Measurements from ENCODE around the gene SUZ12. TPM values are rescaled to one million over a fixed set of nuclear protein-coding genes. Genes with fewer than 3 reads are reported as not detected.
"Not testable (repeated sequence)": the region's sequence is repeated elsewhere in the genome, so short reads cannot be mapped to it uniquely, and the experiment has no call there.

SUZ12 gene
- total RNA-seq, 2 donors from 2014 or later, result 32.6 to 41.7 TPM

DNA sequence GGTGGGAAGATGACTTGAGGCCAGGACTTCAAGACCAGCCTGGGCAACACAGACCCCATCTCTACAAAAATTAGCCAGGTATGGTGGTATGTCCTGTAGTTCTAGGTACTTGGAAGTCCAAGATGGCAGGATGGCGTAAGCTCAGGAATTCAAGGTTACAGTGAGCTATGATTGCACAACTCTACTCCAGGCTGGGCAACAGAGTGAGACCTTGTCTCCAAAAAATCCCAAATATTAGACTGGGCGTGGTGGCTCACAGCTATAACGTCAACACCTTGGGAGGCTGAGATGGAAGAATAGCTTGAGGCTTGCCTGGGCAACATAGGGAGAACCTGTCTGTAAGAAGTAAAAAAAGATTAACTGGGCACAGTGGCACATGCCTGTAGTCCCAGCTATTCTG lies 30.8 kb downstream of the SUZ12 start:
- Mint-ChIP-seq H3K27me3 (ENCODE audit: insufficient read depth) (no peaks in the 10 kb centered on the region), H3K27ac (no peak overlapping the region), H3K4me3 (no peak overlapping the region), H3K4me1 (no peaks in the 10 kb centered on the region), H3K9me3 (no peaks in the 10 kb centered on the region), H3K36me3 (ENCODE audit: low read depth) (peaks cover 47% of the 10 kb centered on the region)
- Histone ChIP-seq H3K9me3 (ENCODE audit: control insufficient read depth, low read length) (no peaks in the 10 kb centered on the region), H3K36me3 (ENCODE audit: control insufficient read depth, insufficient read depth, low read length) (peaks cover 32% of the 10 kb centered on the region), H3K27ac (ENCODE audit: low read depth, low read length) (no peak overlapping the region), H3K4me3 (ENCODE audit: low read length) (no peak overlapping the region), H3K9ac (ENCODE audit: extremely low read depth, low read length, poor library complexity, severe bottlenecking) (no peak overlapping the region), H3K27me3 (ENCODE audit: control insufficient read depth, insufficient read depth, low read length, poor library complexity, severe bottlenecking) (no peaks in the 10 kb centered on the region), H3K4me1 (ENCODE audit: control insufficient read depth, insufficient read depth, low read length) (no peaks in the 10 kb centered on the region)
- no peak for DNase-seq
- 89 to 96% methylated on average over 3 of the region's 3 CpGs for WGBS, 2 experiments (ENCODE audit: insufficient coverage in 1 of 2, insufficient read length in 1 of 2)
- no peak for TF ChIP-seq CTCF (conservative IDR thresholded peaks at IDR 0.05)

GRCh38 chr17:31970416-31970815 lies 33.6 kb downstream of the SUZ12 start:
- peaks cover 44% of the 10 kb centered on the region for H3K36me3 Mint-ChIP-seq (ENCODE audit: low read depth)
- not testable (repeated sequence) for H3K27ac ChIP-seq (ENCODE audit: low read depth, low read length); H3K4me1 ChIP-seq (ENCODE audit: control insufficient read depth, insufficient read depth, low read length); H3K9me3 Mint-ChIP-seq; H3K4me1 Mint-ChIP-seq; H3K9me3 ChIP-seq (ENCODE audit: control insufficient read depth, low read length); H3K4me3 ChIP-seq (ENCODE audit: low read length); DNase-seq; H3K9ac ChIP-seq (ENCODE audit: extremely low read depth, low read length, poor library complexity, severe bottlenecking); H3K27ac Mint-ChIP-seq; H3K4me3 Mint-ChIP-seq; H3K27me3 Mint-ChIP-seq (ENCODE audit: insufficient read depth); H3K27me3 ChIP-seq (ENCODE audit: control insufficient read depth, insufficient read depth, low read length, poor library complexity, severe bottlenecking)
- H3K36me3 ChIP-seq (ENCODE audit: control insufficient read depth, insufficient read depth, low read length), result peaks cover 33% of the 10 kb centered on the region
- 77 to 80% methylated on average over 1 to 5 of the region's 5 CpGs for WGBS, 2 experiments (ENCODE audit: insufficient coverage in 1 of 2, insufficient read length in 1 of 2)

- not testable (repeated sequence) for H3K9ac ChIP-seq (ENCODE audit: extremely low read depth, low read length, poor library complexity, severe bottlenecking); H3K4me3 ChIP-seq (ENCODE audit: low read length); H3K27ac ChIP-seq (ENCODE audit: low read depth, low read length); H3K27me3 ChIP-seq (ENCODE audit: control insufficient read depth, insufficient read depth, low read length, poor library complexity, severe bottlenecking); DNase-seq; H3K4me1 Mint-ChIP-seq; H3K9me3 Mint-ChIP-seq; H3K27ac Mint-ChIP-seq; H3K9me3 ChIP-seq (ENCODE audit: control insufficient read depth, low read length); H3K4me1 ChIP-seq (ENCODE audit: control insufficient read depth, insufficient read depth, low read length); H3K27me3 Mint-ChIP-seq (ENCODE audit: insufficient read depth); H3K4me3 Mint-ChIP-seq
- peaks cover 28% of the 10 kb centered on the region for H3K36me3 ChIP-seq (ENCODE audit: control insufficient read depth, insufficient read depth, low read length)
- peaks cover 32% of the 10 kb centered on the region for H3K36me3 Mint-ChIP-seq (ENCODE audit: low read depth)
- WGBS, 2 experiments (ENCODE audit: insufficient coverage in 1 of 2, insufficient read length in 1 of 2), result 91 to 96% methylated on average over 7 to 11 of the region's 14 CpGs
These were observed 37.7 kb downstream of the SUZ12 start for GRCh38 chr17:31974269-31975071.

- not testable (repeated sequence) for H3K4me3 ChIP-seq (ENCODE audit: low read length); H3K9me3 ChIP-seq (ENCODE audit: control insufficient read depth, low read length); H3K4me3 Mint-ChIP-seq; H3K4me1 Mint-ChIP-seq; DNase-seq; H3K9me3 Mint-ChIP-seq; H3K9ac ChIP-seq (ENCODE audit: extremely low read depth, low read length, poor library complexity, severe bottlenecking); H3K27ac ChIP-seq (ENCODE audit: low read depth, low read length); H3K27ac Mint-ChIP-seq; H3K27me3 ChIP-seq (ENCODE audit: control insufficient read depth, insufficient read depth, low read length, poor library complexity, severe bottlenecking); H3K4me1 ChIP-seq (ENCODE audit: control insufficient read depth, insufficient read depth, low read length); H3K27me3 Mint-ChIP-seq (ENCODE audit: insufficient read depth)
- 94 to 100% methylated on average over 1 to 4 of the region's 5 CpGs for WGBS, 2 experiments (ENCODE audit: insufficient coverage in 1 of 2, insufficient read length in 1 of 2)
- H3K36me3 Mint-ChIP-seq (ENCODE audit: low read depth), result peaks cover 32% of the 10 kb centered on the region
- H3K36me3 ChIP-seq (ENCODE audit: control insufficient read depth, insufficient read depth, low read length), result peaks cover 29% of the 10 kb centered on the region
These were observed 38.6 kb downstream of the SUZ12 start for GRCh38 chr17:31975391-31975790.

- H3K4me3 ChIP-seq (ENCODE audit: low read length); H3K27ac Mint-ChIP-seq; H3K27me3 ChIP-seq (ENCODE audit: control insufficient read depth, insufficient read depth, low read length, poor library complexity, severe bottlenecking); H3K9me3 Mint-ChIP-seq; DNase-seq; H3K4me1 Mint-ChIP-seq; H3K9ac ChIP-seq (ENCODE audit: extremely low read depth, low read length, poor library complexity, severe bottlenecking); H3K27me3 Mint-ChIP-seq (ENCODE audit: insufficient read depth); H3K4me3 Mint-ChIP-seq; H3K9me3 ChIP-seq (ENCODE audit: control insufficient read depth, low read length); H3K27ac ChIP-seq (ENCODE audit: low read depth, low read length); H3K4me1 ChIP-seq (ENCODE audit: control insufficient read depth, insufficient read depth, low read length): not testable (repeated sequence)
- peaks cover 62% of the 10 kb centered on the region for H3K36me3 Mint-ChIP-seq (ENCODE audit: low read depth)
- 95 to 97% methylated on average over 6 to 7 of the region's 8 CpGs for WGBS, 2 experiments (ENCODE audit: insufficient coverage in 1 of 2, insufficient read length in 1 of 2)
- peaks cover 78% of the 10 kb centered on the region for H3K36me3 ChIP-seq (ENCODE audit: control insufficient read depth, insufficient read depth, low read length)
These were observed 55.0 kb downstream of the SUZ12 start for GRCh38 chr17:31991821-31992220.
